GM12864 (cell line): ENCODE measurements around the gene MTUS2.

Source experiments
- DNase-seq: peaks from one replicate; pipeline ENCODE4 v3.0.0-alpha.2; 2011; ENCODE audit warnings: low read depth
- H3K4me3 ChIP-seq: 2 replicates; pipeline ENCODE4 v1.5.1; 2011; ENCODE audit warnings: mild to moderate bottlenecking, low read depth, low read length, control low read depth
- CTCF ChIP-seq: IDR thresholded peaks from 2 replicates; pipeline ENCODE4 v1.5.1; 2011; ENCODE audit warnings: low read depth, mild to moderate bottlenecking, moderate library complexity, low read length, control low read depth, inconsistent platforms; ENCODE audit errors: missing control alignments

Gene MTUS2

GRCh38 chr13:29436721-29437280, 616.7 kb downstream of the MTUS2 start:
- no peak for TF ChIP-seq CTCF
- DNase-seq = no peak
- H3K4me3 ChIP-seq = no peak overlapping the region

GRCh38 chr13:29438769-29439168, 618.6 kb downstream of the MTUS2 start:
- no peak for TF ChIP-seq CTCF
- DNase-seq = no peak
- H3K4me3 ChIP-seq = no peak overlapping the region

GRCh38 chr13:29439601-29440388, 619.7 kb downstream of the MTUS2 start:
- no peak for DNase-seq
- no peak overlapping the region for H3K4me3 ChIP-seq
- TF ChIP-seq CTCF = no peak

GRCh38 chr13:29441306-29441705, 621.2 kb downstream of the MTUS2 start:
- no peak for TF ChIP-seq CTCF
- no peak for DNase-seq
- H3K4me3 ChIP-seq = no peak overlapping the region

- TF ChIP-seq CTCF = no peak
- no peak for DNase-seq
- H3K4me3 ChIP-seq = no peak overlapping the region
These were observed 625.9 kb downstream of the MTUS2 start for GRCh38 chr13:29446016-29446415.

GRCh38 chr13:29448174-29448573, 628.0 kb downstream of the MTUS2 start:
- TF ChIP-seq CTCF = no peak
- no peak for DNase-seq
- no peak overlapping the region for H3K4me3 ChIP-seq

GRCh38 chr13:29449726-29450125, 629.6 kb downstream of the MTUS2 start:
- no peak overlapping the region for H3K4me3 ChIP-seq
- TF ChIP-seq CTCF = no peak
- no peak for DNase-seq
